Gastrocnemius medialis (tissue), 4 donors: Measurements from ENCODE around the gene CSNK2A2. TPM values are rescaled to one million over a fixed set of nuclear protein-coding genes. Genes with fewer than 3 reads are reported as not detected.

ENCODE experiments used
- ATAC-seq, 2 donors: fragments of 150-250 bp; one replicate each; pipeline ENCODE4 v1.9.1; 2016
- DNase-seq, 2 donors: peaks; one replicate each; pipeline ENCODE4 v3.0.0-alpha.2; 2019
- H3K27ac ChIP-seq, 4 donors: fragments of 200-600 bp; sonication (generic); 1 replicate in 1 of 4; 2 replicates in 3 of 4; pipeline ENCODE4 v1.5.1; 2016 to 2018; ENCODE audit warnings: mild to moderate bottlenecking in 2 of 4, moderate library complexity in 1 of 4
- H3K27me3 ChIP-seq, 3 donors: fragments of 200-600 bp; sonication (generic) in 2 of 3; 1 replicate in 1 of 3; 2 replicates in 2 of 3; pipeline versions ENCODE4 v1.5.1 to v1.6.0; 2016 to 2019; ENCODE audit warnings: mild to moderate bottlenecking in 1 of 3, moderate library complexity in 1 of 3
- H3K36me3 ChIP-seq, 2 donors: fragments of 200-600 bp; sonication (generic) in 1 of 2; one replicate each; pipeline ENCODE4 v1.5.1; 2017 to 2018
- H3K4me1 ChIP-seq, 2 donors: fragments of 200-600 bp; sonication (generic) in 1 of 2; one replicate each; pipeline ENCODE4 v1.5.1; 2016 to 2017; ENCODE audit warnings: mild to moderate bottlenecking in 2 of 2
- H3K4me3 ChIP-seq, 4 donors: fragments of 200-600 bp; sonication (generic) in 3 of 4; 1 replicate in 1 of 4; 2 replicates in 3 of 4; pipeline ENCODE4 v1.5.1; 2016 to 2019; ENCODE audit warnings: mild to moderate bottlenecking in 2 of 4
- H3K9me3 ChIP-seq, 3 donors: fragments of 200-600 bp; sonication (generic) in 2 of 3; 1 replicate in 1 of 3; 2 replicates in 2 of 3; pipeline ENCODE4 v1.5.1; 2016 to 2019
- CTCF ChIP-seq, 5 experiments: fragments of 450-650 bp in 3 of 5; fragments of 200-600 bp in 2 of 5; sonication (generic) in 2 of 5; IDR thresholded peaks in 4 of 5; conservative IDR thresholded peaks in 1 of 5; 1 replicate in 4 of 5; 2 replicates in 1 of 5; pipeline ENCODE4 v1.5.1; 2016 to 2019; ENCODE audit warnings: antibody characterized with exemption in 5 of 5, mild to moderate bottlenecking in 3 of 5, moderate library complexity in 3 of 5
- POLR2A ChIP-seq, 2 donors: fragments of 450-650 bp; IDR thresholded peaks; one replicate each; pipeline ENCODE4 v1.6.1; 2017; ENCODE audit warnings: antibody characterized with exemption in 2 of 2, mild to moderate bottlenecking in 2 of 2, moderate library complexity in 2 of 2
- in situ Hi-C, 4 donors: fragments of 200-750 bp; cut with MboI; loops; one replicate each; pipeline versions ENCODE4 v1.15.0 to v1.8.0; 2017; ENCODE audit warnings: low sequenced_read_pairs in 4 of 4
- intact Hi-C: fragments of 100-400 bp; cut with DNase I; formaldehyde crosslinking; loops from one replicate; pipeline ENCODE4 v1.15.1; 2023; ENCODE audit warnings: low total_unique reads
- total RNA-seq, 4 donors: library from RNA; depleted of rRNA; stranded (reverse); fragments of >200 nt; gene quantifications; one replicate each; pipeline versions ENCODE4 v1.1.0 to v1.2.3, GENCODE V29; 2016

The CSNK2A2 gene
- total RNA-seq, 4 donors from 2014 or later, result 14.0 to 29.5 (median 20.4) TPM

GRCh38 chr16:58225965-58226602 lies 28.2 kb upstream of the CSNK2A2 start:
- no peaks in the 10 kb centered on the region for H3K4me1 ChIP-seq
- ATAC-seq, result no peak
- intact Hi-C loops, result no loop called here
- no peaks in the 10 kb centered on the region for H3K27me3 ChIP-seq
- H3K4me3 ChIP-seq, result no peak overlapping the region
- no peak for DNase-seq
- no peak overlapping the region for H3K27ac ChIP-seq
- no peaks in the 10 kb centered on the region for H3K9me3 ChIP-seq
- no peaks in the 10 kb centered on the region for H3K36me3 ChIP-seq
- in situ Hi-C loops, result loop anchor here in 1 of 4 donors (25.0 kb wide), 1 partner anchor 411 kb away; the partner anchor contains the start of gene CNOT1
- no peak for TF ChIP-seq CTCF (IDR thresholded peaks at IDR 0.05 in 4 of 5, conservative IDR thresholded peaks at IDR 0.05 in 1 of 5)
- TF ChIP-seq POLR2A (IDR thresholded peaks at IDR 0.05), result no peak

- Histone ChIP-seq H3K9me3 (no peaks in the 10 kb centered on the region), H3K4me1 (no peaks in the 10 kb centered on the region), H3K36me3 (no peaks in the 10 kb centered on the region), H3K27me3 (no peaks in the 10 kb centered on the region), H3K27ac (no peak overlapping the region), H3K4me3 (no peak overlapping the region)
- ATAC-seq (no peak), DNase-seq (no peak)
- in situ Hi-C loops (no loop called here), intact Hi-C loops (no loop called here)
- TF ChIP-seq CTCF (IDR thresholded peaks at IDR 0.05 in 4 of 5, conservative IDR thresholded peaks at IDR 0.05 in 1 of 5) (no peak), POLR2A (IDR thresholded peaks at IDR 0.05) (no peak)
Observed at GRCh38 chr16:58222532-58223316, 24.8 kb upstream of the CSNK2A2 start.

- Histone ChIP-seq H3K27ac (no peak overlapping the region), H3K4me1 (no peaks in the 10 kb centered on the region), H3K36me3 (no peaks in the 10 kb centered on the region), H3K9me3 (no peaks in the 10 kb centered on the region), H3K27me3 (no peaks in the 10 kb centered on the region), H3K4me3 (no peak overlapping the region)
- no peak for DNase-seq
- in situ Hi-C loops (no loop called here), intact Hi-C loops (no loop called here)
- TF ChIP-seq CTCF (IDR thresholded peaks at IDR 0.05 in 4 of 5, conservative IDR thresholded peaks at IDR 0.05 in 1 of 5), result no peak
- no peak for ATAC-seq
Observed at GRCh38 chr16:58219432-58219831, 21.5 kb upstream of the CSNK2A2 start.

- in situ Hi-C loops, result no loop called here
- TF ChIP-seq POLR2A (IDR thresholded peaks at IDR 0.05) (no peak), CTCF (IDR thresholded peaks at IDR 0.05 in 4 of 5, conservative IDR thresholded peaks at IDR 0.05 in 1 of 5) (no peak)
- no peaks in the 10 kb centered on the region for H3K36me3 ChIP-seq
- no peak overlapping the region for H3K27ac ChIP-seq
- intact Hi-C loops, result no loop called here
- H3K27me3 ChIP-seq, result no peaks in the 10 kb centered on the region
- ATAC-seq (no peak), DNase-seq (no peak)
- H3K4me1 ChIP-seq, result no peaks in the 10 kb centered on the region
- H3K4me3 ChIP-seq, result no peak overlapping the region
- H3K9me3 ChIP-seq, result no peaks in the 10 kb centered on the region
Observed at GRCh38 chr16:58218786-58219185, 20.9 kb upstream of the CSNK2A2 start.
